GM18505 (cell line): ENCODE measurements around the gene RSAD2.
A peak's percentile ranks its signal among the peaks of the same experiment; 100 is the strongest.

Source experiments
- ATAC-seq: cut with Tn5 transposase; IDR thresholded peaks from one replicate; pipeline ENCODE4 v1.9.1; 2021; ENCODE audit not compliant: unreplicated experiment
- POLR2A ChIP-seq: IDR thresholded peaks from 4 replicates; pipeline ENCODE4 v1.6.1; 2011; ENCODE audit warnings: borderline replicate concordance; ENCODE audit not compliant: insufficient read depth, insufficient read length; ENCODE audit errors: extremely low read depth

The RSAD2 gene, protein sequence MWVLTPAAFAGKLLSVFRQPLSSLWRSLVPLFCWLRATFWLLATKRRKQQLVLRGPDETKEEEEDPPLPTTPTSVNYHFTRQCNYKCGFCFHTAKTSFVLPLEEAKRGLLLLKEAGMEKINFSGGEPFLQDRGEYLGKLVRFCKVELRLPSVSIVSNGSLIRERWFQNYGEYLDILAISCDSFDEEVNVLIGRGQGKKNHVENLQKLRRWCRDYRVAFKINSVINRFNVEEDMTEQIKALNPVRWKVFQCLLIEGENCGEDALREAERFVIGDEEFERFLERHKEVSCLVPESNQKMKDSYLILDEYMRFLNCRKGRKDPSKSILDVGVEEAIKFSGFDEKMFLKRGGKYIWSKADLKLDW

DNA sequence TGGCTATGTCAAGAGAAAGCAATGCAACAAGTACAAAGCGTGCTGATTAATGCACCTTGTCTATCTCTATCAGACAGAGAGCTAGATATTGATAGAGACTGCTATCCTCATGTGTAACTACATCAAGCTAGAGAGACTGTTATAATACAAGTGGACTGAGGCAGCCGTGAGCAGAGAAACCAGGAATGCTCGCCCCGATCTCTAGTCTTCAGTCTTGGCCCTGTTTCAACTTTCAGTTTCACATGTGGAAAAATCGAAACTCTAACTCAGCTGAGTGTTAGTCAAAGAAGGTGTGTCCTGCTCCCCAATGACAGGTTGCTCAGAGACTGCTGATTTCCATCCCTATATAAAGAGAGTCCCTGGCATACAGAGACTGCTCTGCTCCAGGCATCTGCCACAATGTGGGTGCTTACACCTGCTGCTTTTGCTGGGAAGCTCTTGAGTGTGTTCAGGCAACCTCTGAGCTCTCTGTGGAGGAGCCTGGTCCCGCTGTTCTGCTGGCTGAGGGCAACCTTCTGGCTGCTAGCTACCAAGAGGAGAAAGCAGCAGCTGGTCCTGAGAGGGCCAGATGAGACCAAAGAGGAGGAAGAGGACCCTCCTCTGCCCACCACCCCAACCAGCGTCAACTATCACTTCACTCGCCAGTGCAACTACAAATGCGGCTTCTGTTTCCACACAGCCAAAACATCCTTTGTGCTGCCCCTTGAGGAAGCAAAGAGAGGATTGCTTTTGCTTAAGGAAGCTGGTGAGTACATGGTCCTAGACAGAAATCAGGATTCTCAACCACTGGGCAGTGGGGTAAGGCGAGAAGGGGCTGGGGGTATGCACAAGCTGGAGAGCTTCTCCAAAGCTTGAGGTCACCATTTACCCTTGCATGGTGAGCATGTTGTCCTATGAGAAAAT lies at the start of gene RSAD2:
TSS of gene RSAD2 (plus strand) at position 376 of the 903 bp plus-strand sequence. CDS start at position 400, 24 bp downstream.
- peak; percentile 77 for ATAC-seq
- no peak for TF ChIP-seq POLR2A

DNA sequence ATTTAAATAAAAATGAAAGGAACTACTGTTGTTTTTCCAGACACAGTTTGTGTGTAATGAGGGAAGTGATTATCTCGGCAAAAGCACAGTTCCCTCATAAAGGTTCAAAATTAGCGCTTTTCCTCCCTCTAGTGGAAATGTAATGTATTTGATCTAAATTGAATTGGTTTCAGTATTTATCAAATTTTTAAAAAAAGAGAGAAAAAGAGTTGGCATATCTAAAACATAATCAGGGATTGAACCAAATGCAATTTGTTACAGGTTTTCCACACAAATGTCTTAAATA lies 49.3 kb upstream of the RSAD2 start:
- no peak for ATAC-seq
- TF ChIP-seq POLR2A: no peak

DNA sequence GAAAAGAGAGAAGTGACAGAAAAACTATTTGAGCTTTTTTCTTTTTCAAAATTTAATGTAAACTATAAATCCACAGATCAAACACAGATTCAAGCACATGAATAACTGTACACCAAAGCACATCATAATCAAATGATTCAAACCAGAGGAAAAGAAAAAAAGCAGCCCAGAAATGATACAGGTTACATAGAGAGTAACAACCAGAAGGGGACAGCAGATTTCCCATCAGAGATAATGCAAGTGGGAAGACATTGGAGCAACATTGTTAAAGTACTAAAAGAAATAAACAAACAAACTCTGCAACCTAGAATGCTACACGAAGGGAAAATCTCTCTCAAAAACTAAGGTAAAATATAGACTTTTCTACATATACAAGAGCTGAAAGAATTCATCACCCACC lies 46.3 kb upstream of the RSAD2 start:
- TF ChIP-seq POLR2A: no peak
- no peak for ATAC-seq

DNA sequence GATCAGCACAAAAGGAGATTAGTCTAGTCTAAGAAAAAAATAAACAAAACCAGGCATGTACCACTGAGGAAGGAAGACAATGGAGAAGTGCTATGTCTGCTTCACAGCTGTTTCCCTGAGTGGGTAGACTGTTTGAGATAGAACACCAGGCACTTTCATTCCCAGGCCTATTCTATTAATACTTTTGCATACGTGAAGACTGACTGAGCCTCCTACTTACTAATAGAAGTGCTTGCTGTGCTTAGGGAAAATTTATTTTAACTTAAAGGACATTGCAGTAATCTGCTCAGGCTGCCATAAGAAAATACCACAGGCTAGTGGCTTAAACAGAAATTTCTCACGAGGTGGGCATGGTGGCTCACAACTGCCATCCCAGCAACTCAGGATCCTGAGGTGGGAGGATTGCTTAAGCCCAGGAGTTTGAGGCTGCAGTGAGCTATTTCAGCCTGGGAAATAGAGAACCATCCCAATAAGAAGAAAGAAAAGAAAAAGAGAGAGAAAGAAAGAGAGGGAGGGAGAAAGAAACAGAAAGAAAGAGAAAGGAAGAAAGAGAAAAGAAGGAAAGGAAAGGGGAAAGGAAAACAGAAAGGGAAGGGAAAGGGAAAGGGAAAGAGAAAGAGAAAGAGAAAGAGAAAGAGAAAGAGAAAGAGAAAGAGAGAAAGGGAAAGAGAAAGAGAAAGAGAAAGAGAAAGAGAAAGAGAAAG lies 44.8 kb upstream of the RSAD2 start:
- no peak for TF ChIP-seq POLR2A
- no peak for ATAC-seq

DNA sequence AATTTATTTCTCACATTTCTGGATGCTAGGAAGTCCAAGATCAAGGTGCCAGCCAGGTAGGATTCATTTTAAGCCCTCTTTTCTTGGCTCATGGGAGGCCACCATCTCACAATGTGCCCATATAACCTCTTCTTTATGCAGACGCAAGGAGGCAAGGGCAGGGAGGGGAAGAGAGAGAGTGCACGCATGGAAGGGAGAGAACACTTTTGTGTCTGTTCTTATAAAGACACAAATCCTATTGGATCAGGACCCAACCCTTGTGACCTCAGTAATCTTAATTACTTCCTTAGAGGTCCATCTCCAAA lies 44.3 kb upstream of the RSAD2 start:
- no peak for ATAC-seq
- no peak for TF ChIP-seq POLR2A

DNA sequence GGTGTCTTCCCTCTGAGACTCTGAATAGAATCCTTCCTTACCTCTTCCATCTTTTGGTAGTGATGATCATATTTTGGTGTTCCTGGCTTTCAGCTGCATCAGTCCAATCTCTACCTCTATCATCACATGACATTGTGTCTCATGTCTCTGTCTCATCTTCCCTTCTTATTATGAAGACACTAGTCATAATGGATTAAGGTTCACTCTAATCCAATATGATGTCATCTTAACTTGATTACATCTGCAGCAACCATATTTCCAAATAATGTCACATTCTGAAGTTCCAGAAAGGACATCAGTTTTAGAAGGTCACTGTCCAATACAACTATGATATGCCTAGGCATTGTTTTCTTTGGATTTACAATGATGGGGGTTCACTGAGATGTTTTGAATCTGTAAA lies 43.4 kb upstream of the RSAD2 start:
- TF ChIP-seq POLR2A: no peak

DNA sequence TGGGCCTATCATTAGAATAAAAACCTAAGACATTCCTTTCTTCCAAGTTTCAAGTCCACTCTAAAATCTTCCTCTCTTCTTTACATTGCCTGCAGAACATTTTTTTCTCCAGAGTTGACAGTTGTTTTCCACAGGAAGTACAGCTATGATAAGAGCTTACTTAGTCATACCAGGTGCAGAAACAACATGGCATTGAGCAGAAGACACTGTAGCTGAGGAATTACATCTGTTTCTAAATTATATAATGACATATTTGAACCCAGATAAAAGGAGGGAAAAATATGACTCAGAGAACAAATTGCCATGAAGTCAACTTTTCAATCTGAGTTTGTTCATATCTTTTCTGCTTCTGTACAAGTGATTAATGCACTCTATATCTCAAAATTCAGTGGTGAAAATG lies 42.1 kb upstream of the RSAD2 start:
- no peak for TF ChIP-seq POLR2A
- no peak for ATAC-seq

More for the DNA sequence above, 43.4 kb upstream of the RSAD2 start:
- ATAC-seq: no peak

DNA sequence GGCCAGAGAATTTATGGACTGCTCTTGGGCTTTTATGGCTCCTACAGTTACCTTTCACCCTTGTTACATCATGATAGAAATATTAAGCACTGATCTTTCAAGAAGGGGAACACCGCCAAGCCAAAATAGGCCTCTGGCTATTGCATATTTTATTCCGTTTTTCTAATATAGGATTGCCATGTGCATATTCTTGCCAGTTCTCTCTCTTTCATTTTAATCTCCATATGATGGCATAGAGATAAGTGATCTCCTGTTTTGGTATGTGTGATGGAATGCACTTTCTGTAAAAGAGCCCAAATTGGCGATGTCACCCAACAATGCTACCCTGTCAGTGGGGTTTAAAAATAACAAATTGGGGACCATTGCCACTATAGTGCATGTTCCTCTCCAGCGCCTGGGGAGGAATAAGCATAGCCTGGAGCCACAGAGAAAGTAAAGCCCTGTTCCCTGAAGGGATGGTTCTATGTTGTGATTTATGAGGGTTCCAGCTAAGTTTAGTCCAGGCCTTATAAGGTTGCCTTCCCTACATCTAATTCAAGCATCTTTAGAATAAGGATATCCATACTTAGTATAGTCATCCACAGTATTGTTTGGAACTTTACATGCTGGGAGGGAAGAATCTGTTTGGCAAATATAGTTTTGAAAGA lies 38.8 kb upstream of the RSAD2 start:
- TF ChIP-seq POLR2A: no peak
- ATAC-seq: no peak

DNA sequence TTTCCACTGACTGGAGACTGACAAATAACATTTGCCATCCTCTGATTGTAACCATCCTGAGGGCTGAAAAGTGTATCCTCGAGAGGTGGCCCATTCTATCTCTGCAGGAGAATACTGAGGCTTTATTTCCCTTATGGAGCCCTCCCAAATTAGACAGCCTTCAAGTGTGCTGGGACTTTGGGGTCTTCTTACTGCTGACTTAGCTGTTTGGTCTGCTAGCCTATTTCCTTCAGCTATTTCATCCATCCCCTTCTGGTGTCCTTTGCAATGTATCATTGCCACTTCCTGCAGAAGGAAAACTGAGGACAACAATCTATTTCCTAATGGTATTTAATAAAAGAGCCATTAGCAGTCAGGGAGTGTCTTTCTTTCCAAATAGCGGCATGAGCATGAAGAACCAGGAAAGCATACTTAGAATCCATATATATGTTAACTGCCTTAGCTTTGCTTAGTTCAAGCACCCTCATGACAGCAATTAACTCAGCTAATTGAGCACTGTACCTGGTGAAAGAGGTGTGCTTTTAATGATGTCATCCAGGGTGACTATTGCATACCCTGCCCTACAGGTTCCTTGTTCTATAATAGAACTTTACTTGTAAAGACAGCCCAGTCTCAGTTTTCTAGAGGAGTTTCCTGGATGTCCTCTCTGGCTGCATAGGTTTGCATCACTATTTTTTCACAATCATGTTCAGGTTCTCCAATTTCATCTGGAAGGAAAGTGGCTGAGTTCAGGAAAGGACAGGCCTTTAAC lies 35.9 kb upstream of the RSAD2 start:
- TF ChIP-seq POLR2A: no peak
- ATAC-seq: no peak

DNA sequence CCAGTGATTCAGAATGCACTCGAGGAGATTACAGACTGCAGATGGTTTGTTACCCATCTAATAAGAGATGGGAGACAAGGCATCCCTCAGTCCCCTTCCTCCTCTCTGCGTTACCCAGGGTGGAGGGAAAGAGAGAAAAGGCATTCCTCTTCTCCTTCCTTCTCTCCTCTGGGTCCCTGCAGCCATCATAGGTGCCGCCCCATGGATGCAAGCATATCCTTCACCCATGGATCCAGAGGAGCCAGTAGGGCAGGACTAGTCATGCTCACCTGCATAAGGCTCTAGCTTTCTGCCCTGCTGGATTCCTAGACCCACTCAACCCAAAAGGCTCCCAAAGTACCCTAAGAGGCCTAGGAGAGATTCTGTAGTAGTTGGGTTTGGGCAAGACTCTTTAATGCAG lies 32.3 kb upstream of the RSAD2 start:
- TF ChIP-seq POLR2A: no peak

DNA sequence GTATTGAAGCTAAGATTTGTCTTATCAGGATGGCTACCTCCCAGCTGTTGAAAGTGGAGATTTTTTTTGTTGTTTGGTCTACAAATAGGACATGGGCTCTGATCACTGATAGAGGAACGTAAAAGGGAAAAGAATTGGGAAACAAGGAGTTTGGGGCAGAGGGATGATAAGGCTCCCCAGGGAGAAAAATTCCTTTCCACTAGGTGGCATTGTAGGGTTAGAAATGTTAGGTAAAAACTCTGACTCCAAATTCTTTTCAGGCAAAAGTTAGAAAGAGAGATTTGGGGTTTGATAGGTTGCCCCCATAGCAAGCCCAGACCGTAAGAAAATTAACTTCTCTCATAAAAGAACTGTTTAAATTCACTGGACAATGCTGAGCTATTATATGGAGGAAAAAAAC lies 31.7 kb upstream of the RSAD2 start:
- TF ChIP-seq POLR2A: no peak
- ATAC-seq: no peak

More for the DNA sequence above, 32.3 kb upstream of the RSAD2 start:
- no peak for ATAC-seq

DNA sequence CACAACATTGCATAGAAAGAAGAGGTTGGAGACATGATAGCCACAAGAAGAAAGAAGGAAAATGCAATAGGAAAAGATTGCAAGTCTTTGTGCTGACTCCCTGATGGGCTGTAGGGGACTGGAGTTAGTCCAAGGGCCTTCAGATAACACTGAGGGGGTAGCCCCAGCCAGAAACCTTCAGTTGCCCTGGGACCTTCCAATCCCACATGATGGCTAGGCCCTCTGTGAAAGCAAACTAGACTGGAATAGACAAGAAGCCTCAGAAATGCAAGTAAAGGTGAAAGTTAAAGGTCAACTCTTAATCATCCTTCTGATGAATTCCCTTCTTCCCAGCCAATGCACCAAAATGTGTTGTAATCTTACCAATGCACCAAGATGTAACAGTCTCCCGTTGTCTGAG lies 31.0 kb upstream of the RSAD2 start:
- no peak for TF ChIP-seq POLR2A
- ATAC-seq: no peak

DNA sequence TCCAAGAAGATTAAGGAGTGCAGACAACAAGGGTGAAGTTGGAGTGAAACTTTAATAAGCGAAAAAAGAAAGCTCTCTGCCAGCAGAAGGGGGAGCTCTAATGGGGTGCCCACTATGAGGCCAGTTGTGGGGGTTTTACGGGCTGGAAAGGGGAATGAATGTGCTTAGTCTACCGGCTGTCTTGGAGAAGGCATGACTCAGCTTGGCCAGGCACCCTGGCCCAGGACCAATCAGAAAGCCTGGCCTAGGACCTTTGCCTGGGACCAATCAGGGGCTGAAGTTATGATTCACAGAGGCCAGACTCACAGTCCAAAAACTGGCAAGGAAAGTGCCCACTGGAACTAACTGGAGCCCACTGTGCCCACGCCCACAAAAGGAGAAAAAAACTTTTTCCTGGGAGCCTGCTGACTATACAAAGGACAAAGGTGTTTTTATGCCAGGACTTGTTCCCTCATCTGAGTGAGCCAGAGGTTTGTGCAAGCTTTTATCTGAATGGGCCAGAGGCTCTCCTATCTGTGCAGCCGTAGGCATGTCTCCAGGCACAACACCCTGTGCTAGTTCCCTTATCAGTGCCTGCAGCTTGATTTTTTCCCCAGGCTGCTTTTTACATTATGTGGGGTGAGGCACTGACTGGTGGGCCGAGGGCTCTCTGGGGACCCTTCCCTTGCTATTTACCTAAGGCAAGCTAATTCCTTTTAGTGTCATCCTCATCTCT lies 30.5 kb upstream of the RSAD2 start:
- TF ChIP-seq POLR2A: no peak
- ATAC-seq: no peak

DNA sequence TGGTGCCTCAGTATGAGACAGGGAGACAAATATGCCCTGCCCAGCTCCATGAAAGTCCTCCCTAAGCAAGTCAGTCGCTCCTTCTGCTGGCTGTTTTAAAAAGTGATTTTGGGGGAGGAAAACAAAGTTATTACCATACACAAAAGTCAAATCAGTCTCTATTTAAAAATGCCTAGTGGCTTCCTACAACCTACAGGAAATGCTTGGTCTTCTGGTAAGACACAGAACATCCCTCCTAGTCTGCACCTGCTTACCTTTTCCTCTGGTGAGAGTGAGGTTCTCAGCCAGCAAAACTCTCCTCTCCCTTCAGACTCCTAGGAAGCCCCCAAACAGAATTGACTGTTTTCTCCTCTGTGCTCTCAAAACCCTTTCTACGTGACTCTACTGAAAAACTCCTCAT lies 25.4 kb upstream of the RSAD2 start:
- TF ChIP-seq POLR2A: no peak
- ATAC-seq: no peak
